Brain microvascular endothelial cell (primary cell): ENCODE measurements around the gene CDH18.

ENCODE experiments used
- DNase-seq: peaks from one replicate; pipeline ENCODE4 v3.0.0-alpha.2; 2020
- H3K27ac ChIP-seq: fragments of 250-450 bp; sonication (Bioruptor Pico); 2 replicates; pipeline ENCODE4 v1.5.1; 2020; ENCODE audit warnings: mild to moderate bottlenecking, moderate library complexity
- H3K27me3 ChIP-seq: fragments of 250-450 bp; sonication (Bioruptor Pico); replicated peaks from 2 replicates; pipeline ENCODE4 v1.5.1; 2020; ENCODE audit warnings: mild to moderate bottlenecking
- H3K36me3 ChIP-seq: fragments of 250-450 bp; sonication (Bioruptor Pico); replicated peaks from 2 replicates; pipeline ENCODE4 v1.5.1; 2020; ENCODE audit warnings: mild to moderate bottlenecking
- H3K4me3 ChIP-seq: 2 replicates; pipeline ENCODE4 v1.5.1; 2011; ENCODE audit warnings: low read depth, mild to moderate bottlenecking, control low read depth, low read length, moderate library complexity
- CTCF ChIP-seq: IDR thresholded peaks from 2 replicates; pipeline ENCODE4 v1.5.1; 2011; ENCODE audit warnings: low read depth, mild to moderate bottlenecking, moderate library complexity, low read length, control low read depth, inconsistent platforms; ENCODE audit errors: missing control alignments
- in situ Hi-C: cut with HindIII; loops from 2 replicates; pipeline ENCODE4 v1.10.0; 2017; ENCODE audit warnings: low sequenced_read_pairs, low pct_ligation_motif_present

Gene CDH18

GRCh38 chr5:20029266-20029665 lies 41.3 kb upstream of the CDH18 start:
- Histone ChIP-seq H3K36me3 (no peaks in the 10 kb centered on the region), H3K27ac (no peak overlapping the region), H3K4me3 (no peak overlapping the region), H3K27me3 (no peaks in the 10 kb centered on the region)
- TF ChIP-seq CTCF = no peak
- no peak for DNase-seq
- in situ Hi-C loops = no loop called here

- no peak overlapping the region for H3K4me3 ChIP-seq
- in situ Hi-C loops = no loop called here
- no peak overlapping the region for H3K27ac ChIP-seq
- no peaks in the 10 kb centered on the region for H3K36me3 ChIP-seq
- DNase-seq = no peak
- TF ChIP-seq CTCF = no peak
- no peaks in the 10 kb centered on the region for H3K27me3 ChIP-seq
These were observed 40.5 kb upstream of the CDH18 start for GRCh38 chr5:20028506-20028905.

- H3K36me3 ChIP-seq = no peaks in the 10 kb centered on the region
- H3K4me3 ChIP-seq = no peak overlapping the region
- no peak overlapping the region for H3K27ac ChIP-seq
- in situ Hi-C loops = no loop called here
- no peak for DNase-seq
- no peak for TF ChIP-seq CTCF
- H3K27me3 ChIP-seq = no peaks in the 10 kb centered on the region
These were observed 35.7 kb upstream of the CDH18 start for GRCh38 chr5:20023686-20024180.

GRCh38 chr5:20020247-20020646 lies 32.2 kb upstream of the CDH18 start:
- H3K27ac ChIP-seq = no peak overlapping the region
- H3K27me3 ChIP-seq = no peaks in the 10 kb centered on the region
- in situ Hi-C loops = no loop called here
- no peak for TF ChIP-seq CTCF
- DNase-seq = no peak
- H3K4me3 ChIP-seq = no peak overlapping the region
- H3K36me3 ChIP-seq = no peaks in the 10 kb centered on the region

- TF ChIP-seq CTCF = no peak
These were observed 29.0 kb upstream of the CDH18 start for GRCh38 chr5:20017021-20017420.

GRCh38 chr5:20000416-20000815 lies 12.4 kb upstream of the CDH18 start:
- in situ Hi-C loops = no loop called here

More at GRCh38 chr5:20017021-20017420, 29.0 kb upstream of the CDH18 start:
- H3K36me3 ChIP-seq = no peaks in the 10 kb centered on the region
- no peaks in the 10 kb centered on the region for H3K27me3 ChIP-seq
- H3K4me3 ChIP-seq = no peak overlapping the region
- DNase-seq = no peak
- in situ Hi-C loops = no loop called here
- H3K27ac ChIP-seq = no peak overlapping the region

More at GRCh38 chr5:20000416-20000815, 12.4 kb upstream of the CDH18 start:
- TF ChIP-seq CTCF = no peak
- DNase-seq = no peak
- no peaks in the 10 kb centered on the region for H3K36me3 ChIP-seq
- no peak overlapping the region for H3K4me3 ChIP-seq
- no peaks in the 10 kb centered on the region for H3K27me3 ChIP-seq
- H3K27ac ChIP-seq = no peak overlapping the region
